ENCODE data around the gene PARM1.

Gene PARM1

DNA sequence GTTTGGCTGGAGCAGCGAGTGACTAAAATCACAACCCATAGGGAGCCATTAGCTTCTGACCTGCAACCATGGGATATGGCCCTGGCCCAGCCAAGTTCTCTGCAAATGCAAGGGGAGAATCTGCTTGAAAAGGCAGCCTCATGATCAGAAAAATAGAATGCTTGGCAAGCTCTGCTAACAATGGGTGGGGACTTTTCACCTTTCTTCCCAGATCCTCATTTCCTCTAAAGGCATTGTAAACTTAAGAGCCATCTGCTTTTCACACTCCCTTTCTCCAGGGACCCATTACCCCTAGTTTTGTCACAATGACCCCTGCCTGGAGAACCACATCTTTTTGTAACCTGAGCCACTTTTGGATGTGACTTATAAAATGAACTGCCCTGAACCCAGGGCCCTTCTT, 104.3 kb downstream of the PARM1 start:
- Histone ChIP-seq H3K9ac (ENCODE audit: low read length) (no peak overlapping the region), H2AFZ (ENCODE audit: low read length) (no peak overlapping the region), H3K4me3 (ENCODE audit: low read depth, low read length, poor library complexity, severe bottlenecking) (no peak overlapping the region), H3F3A (ENCODE audit: insufficient read depth, low read length) (no peaks in the 10 kb centered on the region), H3K9me3 (ENCODE audit: low read length) (no peaks in the 10 kb centered on the region), H3K9me2 (ENCODE audit: low read depth, low read length) (no peaks in the 10 kb centered on the region), H3K27ac (ENCODE audit: low read depth, low read length, poor library complexity, severe bottlenecking) (no peak overlapping the region), H3K36me3 (ENCODE audit: insufficient read depth, low read length) (no peaks in the 10 kb centered on the region), H3K27me3 (ENCODE audit: insufficient read depth, low read length) (no peaks in the 10 kb centered on the region), H3K4me2 (ENCODE audit: low read length) (no peak overlapping the region), H4K20me1 (ENCODE audit: insufficient read depth, low read length) (no peaks in the 10 kb centered on the region), H3K79me2 (ENCODE audit: insufficient read depth, low read length) (no peaks in the 10 kb centered on the region), H3K4me1 (ENCODE audit: insufficient read depth, low read length, severe bottlenecking) (no peaks in the 10 kb centered on the region)
- TF ChIP-seq, protein P1, sequence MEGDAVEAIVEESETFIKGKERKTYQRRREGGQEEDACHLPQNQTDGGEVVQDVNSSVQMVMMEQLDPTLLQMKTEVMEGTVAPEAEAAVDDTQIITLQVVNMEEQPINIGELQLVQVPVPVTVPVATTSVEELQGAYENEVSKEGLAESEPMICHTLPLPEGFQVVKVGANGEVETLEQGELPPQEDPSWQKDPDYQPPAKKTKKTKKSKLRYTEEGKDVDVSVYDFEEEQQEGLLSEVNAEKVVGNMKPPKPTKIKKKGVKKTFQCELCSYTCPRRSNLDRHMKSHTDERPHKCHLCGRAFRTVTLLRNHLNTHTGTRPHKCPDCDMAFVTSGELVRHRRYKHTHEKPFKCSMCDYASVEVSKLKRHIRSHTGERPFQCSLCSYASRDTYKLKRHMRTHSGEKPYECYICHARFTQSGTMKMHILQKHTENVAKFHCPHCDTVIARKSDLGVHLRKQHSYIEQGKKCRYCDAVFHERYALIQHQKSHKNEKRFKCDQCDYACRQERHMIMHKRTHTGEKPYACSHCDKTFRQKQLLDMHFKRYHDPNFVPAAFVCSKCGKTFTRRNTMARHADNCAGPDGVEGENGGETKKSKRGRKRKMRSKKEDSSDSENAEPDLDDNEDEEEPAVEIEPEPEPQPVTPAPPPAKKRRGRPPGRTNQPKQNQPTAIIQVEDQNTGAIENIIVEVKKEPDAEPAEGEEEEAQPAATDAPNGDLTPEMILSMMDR (IDR thresholded peaks at IDR 0.05; ENCODE audit: low read length), result no peak
- no peak for TF ChIP-seq EZH2 (IDR thresholded peaks at IDR 0.05; ENCODE audit: borderline replicate concordance, low read length)

DNA sequence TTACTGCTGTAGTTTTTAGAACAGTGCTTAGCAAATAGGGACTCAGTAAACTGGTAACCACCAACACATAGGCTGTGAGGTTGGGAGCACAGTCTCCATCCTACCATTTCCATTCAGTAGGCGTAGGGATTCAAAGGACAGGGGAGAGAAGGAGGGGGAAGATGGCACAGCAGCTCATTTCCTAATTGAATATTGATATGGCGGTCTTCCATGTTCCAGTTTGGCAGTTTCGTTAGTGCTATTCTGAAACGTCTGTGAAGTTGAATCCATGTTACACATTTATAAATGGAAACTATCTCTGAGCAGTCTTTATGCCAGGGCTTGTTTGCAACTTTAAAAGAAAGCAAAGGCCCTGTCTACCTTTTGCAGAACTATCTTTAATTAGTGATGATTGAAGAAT, 105.5 kb downstream of the PARM1 start:
- Histone ChIP-seq H3K4me1 (ENCODE audit: insufficient read depth, low read length, severe bottlenecking) (no peaks in the 10 kb centered on the region), H3F3A (ENCODE audit: insufficient read depth, low read length) (no peaks in the 10 kb centered on the region), H3K79me2 (ENCODE audit: insufficient read depth, low read length) (no peaks in the 10 kb centered on the region), H3K27ac (ENCODE audit: low read depth, low read length, poor library complexity, severe bottlenecking) (no peak overlapping the region), H3K9me3 (ENCODE audit: low read length) (no peaks in the 10 kb centered on the region), H3K9me2 (ENCODE audit: low read depth, low read length) (no peaks in the 10 kb centered on the region), H3K4me3 (ENCODE audit: low read depth, low read length, poor library complexity, severe bottlenecking) (no peak overlapping the region), H2AFZ (ENCODE audit: low read length) (no peak overlapping the region), H4K20me1 (ENCODE audit: insufficient read depth, low read length) (no peaks in the 10 kb centered on the region), H3K4me2 (ENCODE audit: low read length) (no peak overlapping the region), H3K27me3 (ENCODE audit: insufficient read depth, low read length) (no peaks in the 10 kb centered on the region), H3K9ac (ENCODE audit: low read length) (no peak overlapping the region), H3K36me3 (ENCODE audit: insufficient read depth, low read length) (no peaks in the 10 kb centered on the region)
- TF ChIP-seq EZH2 (IDR thresholded peaks at IDR 0.05; ENCODE audit: borderline replicate concordance, low read length), result no peak
- TF ChIP-seq, protein P1 (IDR thresholded peaks at IDR 0.05; ENCODE audit: low read length), result no peak

DNA sequence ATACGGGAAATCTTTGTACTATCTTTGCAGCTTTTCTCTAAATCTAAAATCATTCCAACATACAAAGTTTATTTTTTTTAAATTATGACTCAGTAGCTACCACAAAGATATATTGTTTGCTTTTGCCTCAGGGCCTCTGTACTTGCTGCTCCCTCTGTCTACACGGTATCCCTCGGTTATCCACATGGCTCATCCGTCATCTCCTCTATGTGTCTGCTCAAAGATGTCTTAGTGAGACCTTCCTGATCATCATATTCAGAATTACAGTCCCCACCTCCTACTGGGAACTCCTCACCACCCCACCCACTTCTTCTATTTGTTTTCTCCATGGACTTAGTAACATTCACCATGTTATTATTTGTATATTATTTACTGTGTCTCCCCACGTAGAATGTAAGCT, 107.8 kb downstream of the PARM1 start:
- Histone ChIP-seq H3K27me3 (ENCODE audit: insufficient read depth, low read length) (no peaks in the 10 kb centered on the region), H3K36me3 (ENCODE audit: insufficient read depth, low read length) (no peaks in the 10 kb centered on the region), H3K4me3 (ENCODE audit: low read depth, low read length, poor library complexity, severe bottlenecking) (no peak overlapping the region), H4K20me1 (ENCODE audit: insufficient read depth, low read length) (no peaks in the 10 kb centered on the region), H2AFZ (ENCODE audit: low read length) (no peak overlapping the region), H3K79me2 (ENCODE audit: insufficient read depth, low read length) (no peaks in the 10 kb centered on the region), H3K4me2 (ENCODE audit: low read length) (no peak overlapping the region), H3K9me2 (ENCODE audit: low read depth, low read length) (no peaks in the 10 kb centered on the region), H3K4me1 (ENCODE audit: insufficient read depth, low read length, severe bottlenecking) (no peaks in the 10 kb centered on the region), H3K9me3 (ENCODE audit: low read length) (no peaks in the 10 kb centered on the region), H3K9ac (ENCODE audit: low read length) (no peak overlapping the region), H3K27ac (ENCODE audit: low read depth, low read length, poor library complexity, severe bottlenecking) (no peak overlapping the region), H3F3A (ENCODE audit: insufficient read depth, low read length) (no peaks in the 10 kb centered on the region)
- no peak for TF ChIP-seq EZH2 (IDR thresholded peaks at IDR 0.05; ENCODE audit: borderline replicate concordance, low read length)
- TF ChIP-seq, protein P1 (IDR thresholded peaks at IDR 0.05; ENCODE audit: low read length), result no peak

Measured in OCI-LY1 (cell line).